Skeletal muscle cell (primary cell): Measurements from ENCODE around the gene PDE9A.
A peak's percentile ranks its signal among the peaks of the same experiment; 100 is the strongest.

Source experiments
- DNase-seq: peaks from one replicate; pipeline ENCODE4 v3.0.0-alpha.2; 2010; ENCODE audit warnings: low read depth
- H3K4me3 ChIP-seq: 2 replicates; pipeline ENCODE4 v1.5.1; 2011; ENCODE audit warnings: low read depth, mild to moderate bottlenecking, control low read depth, low read length, moderate library complexity

PDE9A gene

DNA sequence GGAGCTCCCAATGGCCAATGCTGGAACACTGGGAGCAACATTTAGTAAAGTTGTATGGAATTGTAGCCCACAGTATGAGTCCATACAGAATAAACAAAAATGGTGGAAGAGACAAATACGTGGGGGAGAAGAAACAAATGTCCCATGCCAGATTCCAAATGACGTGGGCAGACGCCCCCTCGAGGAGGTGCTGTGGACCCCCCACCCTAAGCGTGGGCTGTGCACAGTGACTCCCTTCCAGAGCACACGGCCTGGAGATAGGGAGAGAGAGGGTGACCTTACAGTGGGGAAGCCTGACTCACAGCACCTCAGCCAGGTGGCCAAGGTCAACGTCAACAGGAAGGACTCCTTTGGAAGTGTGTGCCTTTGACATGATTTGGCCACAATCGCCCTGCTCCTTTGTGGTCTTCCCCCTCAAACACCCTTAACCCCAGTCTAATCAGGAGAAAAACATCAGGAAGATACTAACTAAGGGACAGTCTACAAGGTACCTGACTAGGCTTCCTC is 13.7 kb upstream of the PDE9A start:
- DNase-seq, result no peak
- no peak overlapping the region for H3K4me3 ChIP-seq

GRCh38 chr21:42640486-42640885 is 12.9 kb upstream of the PDE9A start:
- DNase-seq, result no peak
- no peak overlapping the region for H3K4me3 ChIP-seq

- H3K4me3 ChIP-seq, result no peak overlapping the region
- peak; percentile 11 for DNase-seq
Observed at GRCh38 chr21:42641311-42642218, 11.9 kb upstream of the PDE9A start.

DNA sequence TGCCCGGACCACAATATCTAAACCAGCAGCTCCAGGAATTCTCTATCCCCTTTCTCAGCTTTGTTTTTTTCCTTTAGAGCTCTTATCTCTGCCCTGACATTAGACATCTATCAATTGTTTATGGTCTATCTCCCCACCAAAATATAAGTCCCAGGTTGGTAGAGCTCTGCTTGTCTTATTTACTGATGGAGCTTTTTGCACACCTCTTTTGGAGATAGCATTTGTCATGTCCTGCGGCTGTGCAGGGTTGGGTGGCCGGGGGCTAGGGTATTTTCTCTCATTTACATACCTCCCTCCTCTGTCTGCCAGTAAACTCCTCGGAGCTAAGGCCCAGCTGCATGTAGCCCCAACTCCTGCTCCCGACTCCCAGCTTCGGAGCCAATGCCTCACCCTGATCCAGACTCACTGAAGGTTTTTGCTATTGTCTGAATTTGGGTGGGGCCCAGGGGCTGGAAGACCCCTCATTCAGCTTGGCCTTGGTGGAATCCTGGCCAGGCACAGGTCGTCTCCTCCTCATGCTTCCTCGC is 11.1 kb upstream of the PDE9A start:
- no peak for DNase-seq

DNA sequence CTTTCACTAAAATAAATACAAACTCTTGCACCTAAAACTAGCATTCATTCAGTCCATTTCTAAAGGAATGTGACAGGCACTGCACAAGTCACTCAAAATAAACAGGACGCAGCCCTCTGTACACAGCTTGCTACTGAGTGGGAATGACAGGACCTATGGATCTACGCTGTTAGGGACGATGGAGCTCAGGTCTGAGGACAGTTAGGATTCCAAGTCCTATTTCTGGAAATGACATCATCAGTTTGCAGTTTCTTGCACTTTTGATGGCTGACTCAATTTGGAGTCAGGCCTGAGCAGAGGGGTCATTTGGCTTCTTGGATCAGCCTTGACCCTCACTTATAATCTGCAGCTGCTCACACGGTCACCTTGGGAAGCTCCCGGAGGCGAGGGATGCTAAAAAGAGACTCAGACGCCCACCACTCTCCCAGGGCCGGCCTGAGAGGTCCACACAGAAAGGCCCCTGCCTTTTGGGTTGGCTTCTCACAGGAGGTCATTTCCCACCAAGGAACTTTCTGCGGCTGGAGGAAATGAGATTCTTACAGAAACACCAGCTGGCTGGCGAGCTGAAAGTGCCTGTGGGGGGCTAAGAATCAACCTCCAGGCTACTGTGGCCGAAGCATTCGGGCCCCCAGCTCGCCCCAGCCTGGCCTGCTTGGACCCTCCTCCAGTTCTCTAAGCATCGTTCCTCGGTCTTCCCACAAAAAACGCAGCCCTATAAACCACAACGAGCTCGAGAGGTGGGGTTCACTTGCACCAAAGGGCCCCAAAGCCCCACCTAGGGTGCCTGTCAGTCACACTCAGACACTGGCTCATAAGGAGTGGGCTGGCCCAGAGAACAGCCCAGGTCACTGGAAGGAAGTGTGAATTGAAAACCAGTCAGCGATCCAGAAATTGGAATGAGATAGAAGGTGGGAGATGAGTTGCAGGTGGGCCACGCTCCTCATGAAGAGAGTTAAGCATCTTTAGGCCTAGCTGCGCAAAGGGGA is 8.9 kb upstream of the PDE9A start:
- DNase-seq, result peak; percentile 34
- H3K4me3 ChIP-seq, result no peak overlapping the region

More for the DNA sequence above, 11.1 kb upstream of the PDE9A start:
- H3K4me3 ChIP-seq, result no peak overlapping the region

GRCh38 chr21:42645211-42646075 is 8.0 kb upstream of the PDE9A start:
- H3K4me3 ChIP-seq, result no peak overlapping the region
- no peak for DNase-seq

DNA sequence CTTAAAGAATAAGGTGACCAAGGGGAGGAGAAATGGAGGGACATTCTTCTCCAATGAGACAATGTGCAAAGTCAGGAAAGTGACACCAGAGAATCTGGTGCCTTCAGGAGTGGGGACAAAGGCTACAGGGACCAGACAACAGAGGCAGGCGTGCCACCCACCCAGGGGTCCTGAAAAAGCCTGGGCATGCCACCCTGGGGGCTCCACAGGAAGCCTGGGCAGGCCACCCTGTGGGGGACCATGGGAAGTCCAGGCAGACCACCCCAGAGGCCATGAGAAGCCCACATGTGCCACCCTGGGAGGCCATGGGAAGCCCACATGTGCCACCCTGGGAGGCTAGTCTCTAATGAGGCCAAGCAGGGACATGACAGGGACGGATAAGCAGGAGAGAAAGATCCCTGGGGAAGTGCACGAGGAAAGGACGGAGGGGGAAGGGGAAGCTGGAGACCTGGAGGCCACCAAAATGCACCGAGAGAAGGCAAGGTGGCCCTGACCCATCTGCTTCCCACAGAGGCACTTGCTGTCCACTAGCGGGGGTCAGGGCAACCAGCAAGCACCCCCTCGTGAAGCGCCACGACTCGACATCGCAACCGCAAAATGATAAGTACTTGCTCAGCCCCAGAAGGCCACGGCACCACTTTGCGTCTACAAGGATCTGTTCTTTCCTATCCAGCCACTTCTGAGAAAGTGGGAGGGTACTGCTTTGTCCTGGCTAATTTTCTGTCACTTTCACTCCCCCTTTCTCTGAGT is 7.2 kb upstream of the PDE9A start:
- DNase-seq, result no peak
- no peak overlapping the region for H3K4me3 ChIP-seq

GRCh38 chr21:42646836-42647235 is 6.6 kb upstream of the PDE9A start:
- DNase-seq, result no peak

GRCh38 chr21:42648606-42649005 is 4.8 kb upstream of the PDE9A start:
- DNase-seq, result no peak

More at GRCh38 chr21:42646836-42647235, 6.6 kb upstream of the PDE9A start:
- no peak overlapping the region for H3K4me3 ChIP-seq

GRCh38 chr21:42649122-42650032 is 4.0 kb upstream of the PDE9A start:
- no peak overlapping the region for H3K4me3 ChIP-seq
- no peak for DNase-seq

More at GRCh38 chr21:42648606-42649005, 4.8 kb upstream of the PDE9A start:
- no peak overlapping the region for H3K4me3 ChIP-seq

- H3K4me3 ChIP-seq, result no peak overlapping the region
- no peak for DNase-seq
Observed at GRCh38 chr21:42650033-42650370, 3.4 kb upstream of the PDE9A start.

GRCh38 chr21:42650441-42651421 is 2.7 kb upstream of the PDE9A start:
- DNase-seq, result no peak
- no peak overlapping the region for H3K4me3 ChIP-seq

DNA sequence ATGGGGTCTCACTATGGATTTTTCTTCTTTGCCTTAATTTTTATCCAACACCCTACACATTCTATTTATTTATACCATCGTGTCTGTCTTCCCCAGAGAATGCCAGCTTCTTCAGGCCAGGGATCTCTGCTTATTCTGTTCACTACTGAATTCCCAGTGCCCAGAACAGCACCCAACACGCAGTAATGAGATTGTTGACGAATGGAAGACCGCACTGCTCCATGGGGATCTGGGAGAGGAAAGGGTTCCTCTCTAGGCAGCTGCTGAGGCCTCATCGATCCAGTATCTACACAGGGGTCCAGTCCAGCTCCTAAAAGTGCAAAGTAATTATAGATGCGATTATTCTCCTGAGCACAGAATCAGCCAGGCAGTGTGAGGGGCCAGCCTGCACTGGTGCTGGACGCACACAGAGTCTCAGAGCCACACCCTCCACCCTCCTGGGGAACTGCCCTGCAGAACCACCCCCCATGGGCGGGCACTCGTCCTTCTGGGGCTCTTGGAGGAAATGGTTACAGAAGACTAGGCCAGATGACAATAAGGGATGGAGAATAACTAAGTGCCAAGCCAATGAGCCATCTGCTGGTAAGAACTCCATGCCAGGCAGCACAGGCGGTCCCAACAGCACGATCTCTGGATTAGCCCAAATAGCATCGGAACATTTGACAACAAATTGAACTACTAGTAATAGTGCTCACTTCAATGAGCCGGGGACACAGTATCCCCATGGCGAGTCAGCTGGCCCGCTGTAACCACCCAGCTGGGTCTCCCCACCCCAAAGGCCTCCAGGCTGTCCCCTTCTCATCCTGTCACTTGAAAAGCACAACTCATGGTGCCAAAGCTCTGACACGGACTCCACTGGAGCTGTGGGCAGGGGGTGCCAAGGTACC is 1.7 kb upstream of the PDE9A start:
- H3K4me3 ChIP-seq, result no peak overlapping the region
- DNase-seq, result no peak

- DNase-seq, result no peak
- peak overlapping the region; percentile 24 for H3K4me3 ChIP-seq
Observed at GRCh38 chr21:42652527-42653230, 742 bp upstream of the PDE9A start.
